Gastrocnemius medialis (tissue), 4 donors: Measurements from ENCODE around the gene PLEKHB2. TPM values are rescaled to one million over a fixed set of nuclear protein-coding genes. Genes with fewer than 3 reads are reported as not detected.
"Not testable (repeated sequence)": the region's sequence is repeated elsewhere in the genome, so short reads cannot be mapped to it uniquely, and the experiment has no call there.

Experiments used
- ATAC-seq, 2 donors: fragments of 150-250 bp; one replicate each; pipeline ENCODE4 v1.9.1; 2016
- DNase-seq, 2 donors: peaks; one replicate each; pipeline ENCODE4 v3.0.0-alpha.2; 2019
- H3K27ac ChIP-seq, 4 donors: fragments of 200-600 bp; sonication (generic); 1 replicate in 1 of 4; 2 replicates in 3 of 4; pipeline ENCODE4 v1.5.1; 2016 to 2018; ENCODE audit warnings: mild to moderate bottlenecking in 2 of 4, moderate library complexity in 1 of 4
- H3K27me3 ChIP-seq, 3 donors: fragments of 200-600 bp; sonication (generic) in 2 of 3; 1 replicate in 1 of 3; 2 replicates in 2 of 3; pipeline versions ENCODE4 v1.5.1 to v1.6.0; 2016 to 2019; ENCODE audit warnings: mild to moderate bottlenecking in 1 of 3, moderate library complexity in 1 of 3
- H3K36me3 ChIP-seq, 2 donors: fragments of 200-600 bp; sonication (generic) in 1 of 2; one replicate each; pipeline ENCODE4 v1.5.1; 2017 to 2018
- H3K4me1 ChIP-seq, 2 donors: fragments of 200-600 bp; sonication (generic) in 1 of 2; one replicate each; pipeline ENCODE4 v1.5.1; 2016 to 2017; ENCODE audit warnings: mild to moderate bottlenecking in 2 of 2
- H3K4me3 ChIP-seq, 4 donors: fragments of 200-600 bp; sonication (generic) in 3 of 4; 1 replicate in 1 of 4; 2 replicates in 3 of 4; pipeline ENCODE4 v1.5.1; 2016 to 2019; ENCODE audit warnings: mild to moderate bottlenecking in 2 of 4
- H3K9me3 ChIP-seq, 3 donors: fragments of 200-600 bp; sonication (generic) in 2 of 3; 1 replicate in 1 of 3; 2 replicates in 2 of 3; pipeline ENCODE4 v1.5.1; 2016 to 2019
- CTCF ChIP-seq, 5 experiments: fragments of 450-650 bp in 3 of 5; fragments of 200-600 bp in 2 of 5; sonication (generic) in 2 of 5; IDR thresholded peaks in 4 of 5; conservative IDR thresholded peaks in 1 of 5; 1 replicate in 4 of 5; 2 replicates in 1 of 5; pipeline ENCODE4 v1.5.1; 2016 to 2019; ENCODE audit warnings: antibody characterized with exemption in 5 of 5, mild to moderate bottlenecking in 3 of 5, moderate library complexity in 3 of 5
- POLR2A ChIP-seq, 2 donors: fragments of 450-650 bp; IDR thresholded peaks; one replicate each; pipeline ENCODE4 v1.6.1; 2017; ENCODE audit warnings: antibody characterized with exemption in 2 of 2, mild to moderate bottlenecking in 2 of 2, moderate library complexity in 2 of 2
- in situ Hi-C, 4 donors: fragments of 200-750 bp; cut with MboI; loops; one replicate each; pipeline versions ENCODE4 v1.15.0 to v1.8.0; 2017; ENCODE audit warnings: low sequenced_read_pairs in 4 of 4
- intact Hi-C: fragments of 100-400 bp; cut with DNase I; formaldehyde crosslinking; loops from one replicate; pipeline ENCODE4 v1.15.1; 2023; ENCODE audit warnings: low total_unique reads
- total RNA-seq, 4 donors: library from RNA; depleted of rRNA; stranded (reverse); fragments of >200 nt; gene quantifications; one replicate each; pipeline versions ENCODE4 v1.1.0 to v1.2.3, GENCODE V29; 2016

Gene PLEKHB2
- total RNA-seq, 4 donors from 2014 or later, result 24.0 to 105 (median 68.3) TPM

GRCh38 chr2:131156452-131157149 lies 51.5 kb downstream of the PLEKHB2 start:
- ATAC-seq (no peak), DNase-seq (no peak)
- Histone ChIP-seq H3K27me3 (no peaks in the 10 kb centered on the region), H3K4me1 (no peaks in the 10 kb centered on the region), H3K36me3 (no peaks in the 10 kb centered on the region), H3K9me3 (no peaks in the 10 kb centered on the region), H3K27ac (no peak overlapping the region), H3K4me3 (no peak overlapping the region)
- intact Hi-C loops, result loop anchor here (10.0 kb wide), 1 partner anchor 518 kb away; no protein-coding TSS in a partner anchor
- TF ChIP-seq CTCF (IDR thresholded peaks at IDR 0.05 in 4 of 5, conservative IDR thresholded peaks at IDR 0.05 in 1 of 5) (no peak), POLR2A (IDR thresholded peaks at IDR 0.05) (no peak)
- in situ Hi-C loops, result no loop called here

GRCh38 chr2:131165562-131165961 lies 60.4 kb downstream of the PLEKHB2 start:
- H3K27me3 ChIP-seq, ATAC-seq, H3K9me3 ChIP-seq, intact Hi-C loops, H3K4me3 ChIP-seq, H3K4me1 ChIP-seq, H3K27ac ChIP-seq, in situ Hi-C loops, H3K36me3 ChIP-seq, DNase-seq: not testable (repeated sequence)

- Histone ChIP-seq H3K27ac (no peak overlapping the region), H3K27me3 (no peaks in the 10 kb centered on the region), H3K4me3 (no peak overlapping the region), H3K4me1 (no peaks in the 10 kb centered on the region), H3K9me3 (no peaks in the 10 kb centered on the region), H3K36me3 (no peaks in the 10 kb centered on the region)
- intact Hi-C loops, result no loop called here
- in situ Hi-C loops, result no loop called here
- ATAC-seq, result no peak
- DNase-seq, result no peak
- TF ChIP-seq POLR2A (IDR thresholded peaks at IDR 0.05) (no peak), CTCF (IDR thresholded peaks at IDR 0.05 in 4 of 5, conservative IDR thresholded peaks at IDR 0.05 in 1 of 5) (no peak)
Observed at GRCh38 chr2:131168538-131168937, 63.4 kb downstream of the PLEKHB2 start.

GRCh38 chr2:131178050-131178449 lies 72.9 kb downstream of the PLEKHB2 start:
- H3K36me3 ChIP-seq, in situ Hi-C loops, intact Hi-C loops, H3K27ac ChIP-seq, DNase-seq, H3K4me1 ChIP-seq, ATAC-seq, H3K9me3 ChIP-seq, H3K4me3 ChIP-seq: not testable (repeated sequence)
- peaks cover 0 to 15% (median 12%) of the 10 kb centered on the region in 3 donors for H3K27me3 ChIP-seq

GRCh38 chr2:131178721-131179418 lies 73.7 kb downstream of the PLEKHB2 start:
- DNase-seq, ATAC-seq, intact Hi-C loops, H3K4me3 ChIP-seq, H3K9me3 ChIP-seq, H3K4me1 ChIP-seq, H3K36me3 ChIP-seq, in situ Hi-C loops, H3K27ac ChIP-seq: not testable (repeated sequence)
- peaks cover 0 to 15% (median 12%) of the 10 kb centered on the region in 3 donors for H3K27me3 ChIP-seq

GRCh38 chr2:131181451-131181850 lies 76.3 kb downstream of the PLEKHB2 start:
- in situ Hi-C loops, H3K27ac ChIP-seq, DNase-seq, H3K9me3 ChIP-seq, H3K4me3 ChIP-seq, ATAC-seq, H3K4me1 ChIP-seq, intact Hi-C loops, H3K36me3 ChIP-seq: not testable (repeated sequence)
- H3K27me3 ChIP-seq, result peaks cover 0 to 12% (median 9%) of the 10 kb centered on the region in 3 donors

GRCh38 chr2:131193421-131193820 lies 88.3 kb downstream of the PLEKHB2 start:
- H3K27me3 ChIP-seq, H3K4me1 ChIP-seq, H3K4me3 ChIP-seq, ATAC-seq, H3K9me3 ChIP-seq, in situ Hi-C loops, DNase-seq, H3K27ac ChIP-seq, intact Hi-C loops, H3K36me3 ChIP-seq: not testable (repeated sequence)

- ATAC-seq, DNase-seq, H3K4me1 ChIP-seq, intact Hi-C loops, H3K36me3 ChIP-seq, H3K4me3 ChIP-seq, H3K27me3 ChIP-seq, in situ Hi-C loops, H3K27ac ChIP-seq, H3K9me3 ChIP-seq: not testable (repeated sequence)
Observed at GRCh38 chr2:131196186-131196585, 91.0 kb downstream of the PLEKHB2 start.
